H1 (cell line): Measurements from ENCODE around the gene AKR7A3. TPM values are rescaled to one million over a fixed set of nuclear protein-coding genes. Genes with fewer than 3 reads are reported as not detected.

ENCODE experiments used
- CTCF ChIA-PET: fragments of 300-600 bp; sonication (Branson Sonifier 250); formaldehyde crosslinking; loops from one replicate; lab custom pipeline; 2021; ENCODE audit not compliant: partially characterized antibody; lab: Charles Lee
- POLR2A ChIA-PET: fragments of 300-600 bp; sonication (Branson Sonifier 250); formaldehyde crosslinking; loops from one replicate; lab custom pipeline; 2021; ENCODE audit warnings: inconsistent platforms; ENCODE audit not compliant: partially characterized antibody; lab: Charles Lee
- DNase-seq, 2 experiments: peaks; one replicate each; pipeline versions ENCODE4 v3.0.0 to v3.0.0-alpha.2; 2010 to 2022; ENCODE audit warnings: low spot score in 2 of 2, low read depth in 1 of 2, mixed read lengths in 1 of 2
- FAIRE-seq: peaks from 2 replicates; lab custom pipeline; 2011; peaks lifted over from hg19 to GRCh38; lab: Jason Lieb, UNC
- H2AFZ ChIP-seq: 2 replicates; pipeline ENCODE4 v1.8.1; 2012; ENCODE audit warnings: low read length, inconsistent platforms
- H2AK5ac ChIP-seq: 2 replicates; pipeline ENCODE4 v1.6.1; 2013; ENCODE audit warnings: low read depth, low read length
- H2BK120ac ChIP-seq: replicated peaks from 2 replicates; pipeline ENCODE3; 2013; ENCODE audit warnings: low read depth, low read length, inconsistent platforms
- H2BK12ac ChIP-seq: 2 replicates; pipeline ENCODE4 v1.6.1; 2013; ENCODE audit warnings: low read depth, low read length
- H2BK15ac ChIP-seq: 2 replicates; pipeline ENCODE4 v1.6.1; 2013; ENCODE audit warnings: low read length
- H2BK20ac ChIP-seq: 2 replicates; pipeline ENCODE4 v1.6.1; 2013; ENCODE audit warnings: low read length
- H2BK5ac ChIP-seq: 2 replicates; pipeline ENCODE4 v1.6.1; 2013; ENCODE audit warnings: low read depth, low read length
- H3K14ac ChIP-seq: 2 replicates; pipeline ENCODE4 v1.6.1; 2013; ENCODE audit warnings: inconsistent platforms; ENCODE audit not compliant: insufficient read length
- H3K18ac ChIP-seq: 2 replicates; pipeline ENCODE4 v1.6.1; 2013; ENCODE audit warnings: low read length; ENCODE audit errors: extremely low read depth
- H3K23ac ChIP-seq: 2 replicates; pipeline ENCODE4 v1.6.1; 2013; ENCODE audit warnings: inconsistent platforms; ENCODE audit not compliant: insufficient read length
- H3K23me2 ChIP-seq: 2 replicates; pipeline ENCODE4 v1.6.1; 2013; ENCODE audit warnings: low read depth, low read length
- H3K27ac ChIP-seq: 2 replicates; pipeline ENCODE4 v1.6.1; 2011; ENCODE audit warnings: low read depth, low read length, inconsistent platforms
- H3K27me3 ChIP-seq, 4 experiments: replicated peaks in 1 of 4; 1 replicate in 1 of 4; 2 replicates in 3 of 4; pipeline versions ENCODE4 v1.6.1 to v1.8.1; 2011 to 2013; ENCODE audit warnings: low read length in 3 of 4, mild to moderate bottlenecking in 3 of 4, inconsistent platforms in 2 of 4, mixed read lengths in 2 of 4, moderate library complexity in 1 of 4; ENCODE audit not compliant: control insufficient read depth in 3 of 4, insufficient read depth in 3 of 4; ENCODE audit errors: extremely low read depth in 1 of 4
- H3K36me3 ChIP-seq, 4 experiments: 2 replicates each; pipeline versions ENCODE4 v1.6.1 to v1.8.1; 2011 to 2013; ENCODE audit warnings: mild to moderate bottlenecking in 4 of 4, low read length in 3 of 4, moderate library complexity in 2 of 4, control low read depth in 1 of 4, inconsistent platforms in 1 of 4; ENCODE audit not compliant: insufficient read depth in 4 of 4, control insufficient read depth in 2 of 4
- H3K4ac ChIP-seq: replicated peaks from 2 replicates; pipeline ENCODE3; 2013; ENCODE audit warnings: low read length, low read depth, mixed read lengths, inconsistent platforms; ENCODE audit not compliant: insufficient read length
- H3K4me1 ChIP-seq, 4 experiments: replicated peaks in 1 of 4; 1 replicate in 1 of 4; 2 replicates in 3 of 4; pipeline versions ENCODE4 v1.6.1 to v1.8.1; 2011 to 2013; ENCODE audit warnings: low read length in 3 of 4, inconsistent platforms in 2 of 4, mixed read lengths in 1 of 4; ENCODE audit not compliant: insufficient read depth in 4 of 4, control insufficient read depth in 3 of 4
- H3K4me2 ChIP-seq, 2 experiments: 2 replicates each; pipeline versions ENCODE4 v1.6.1 to v1.8.1; 2011 to 2013; ENCODE audit warnings: low read depth in 2 of 2, low read length in 2 of 2, control low read depth in 1 of 2, inconsistent platforms in 1 of 2, mild to moderate bottlenecking in 1 of 2; ENCODE audit not compliant: insufficient read depth in 1 of 2
- H3K4me3 ChIP-seq, 4 experiments: fragments of 200-600, 300-600 bp in 1 of 4; sonication (generic), shearing (Covaris generic), sonication (Bioruptor Twin) in 1 of 4; 2 replicates each; pipeline versions ENCODE4 v1.5.1 to v1.8.1; 2011 to 2016; ENCODE audit warnings: low read length in 4 of 4, low read depth in 3 of 4, control low read depth in 2 of 4, inconsistent platforms in 2 of 4, mild to moderate bottlenecking in 2 of 4, mixed read lengths in 1 of 4, moderate library complexity in 1 of 4; ENCODE audit not compliant: insufficient read depth in 2 of 4; ENCODE audit errors: extremely low read depth in 1 of 4
- H3K56ac ChIP-seq: replicated peaks from 2 replicates; pipeline ENCODE3; 2013; ENCODE audit warnings: low read depth, mild to moderate bottlenecking, mixed read lengths, low read length, inconsistent platforms; ENCODE audit not compliant: insufficient read length
- H3K79me1 ChIP-seq: 2 replicates; pipeline ENCODE4 v1.6.1; 2013; ENCODE audit warnings: low read depth, low read length, control low read depth
- H3K79me2 ChIP-seq, 2 experiments: 2 replicates each; pipeline versions ENCODE4 v1.6.1 to v1.8.1; 2012 to 2013; ENCODE audit warnings: low read length in 2 of 2, mild to moderate bottlenecking in 2 of 2, inconsistent platforms in 1 of 2; ENCODE audit not compliant: insufficient read depth in 2 of 2, control insufficient read depth in 1 of 2
- H3K9ac ChIP-seq, 4 experiments: replicated peaks in 1 of 4; 1 replicate in 1 of 4; 2 replicates in 3 of 4; pipeline versions ENCODE4 v1.6.1 to v1.8.1; 2011 to 2013; ENCODE audit warnings: low read depth in 3 of 4, low read length in 3 of 4, control low read depth in 2 of 4, mild to moderate bottlenecking in 2 of 4, moderate library complexity in 2 of 4, inconsistent platforms in 1 of 4; ENCODE audit errors: extremely low read depth in 1 of 4
- H3K9me3 ChIP-seq, 2 experiments: 2 replicates each; pipeline versions ENCODE4 v1.6.1 to v1.8.1; 2012 to 2013; ENCODE audit warnings: mild to moderate bottlenecking in 2 of 2, moderate library complexity in 2 of 2, control low read depth in 1 of 2, inconsistent platforms in 1 of 2, low read depth in 1 of 2, low read length in 1 of 2, mixed read lengths in 1 of 2; ENCODE audit not compliant: insufficient read depth in 2 of 2
- H4K20me1 ChIP-seq, 2 experiments: replicated peaks in 1 of 2; 2 replicates each; pipeline versions ENCODE3 to v1.8.1; 2011 to 2013; ENCODE audit warnings: inconsistent platforms in 2 of 2, low read length in 2 of 2, mild to moderate bottlenecking in 1 of 2; ENCODE audit not compliant: insufficient read depth in 2 of 2, control insufficient read depth in 1 of 2
- H4K5ac ChIP-seq: 2 replicates; pipeline ENCODE4 v1.6.1; 2013; ENCODE audit warnings: low read length, low read depth, mixed read lengths, inconsistent platforms; ENCODE audit not compliant: insufficient read length
- H4K8ac ChIP-seq: 2 replicates; pipeline ENCODE4 v1.8.0; 2013; ENCODE audit warnings: mild to moderate bottlenecking, moderate library complexity, low read length, inconsistent platforms; ENCODE audit not compliant: insufficient read depth; ENCODE audit errors: extremely low read depth
- H4K91ac ChIP-seq: replicated peaks from 2 replicates; pipeline ENCODE3; 2013; ENCODE audit warnings: low read length, mixed read lengths, inconsistent platforms; ENCODE audit not compliant: insufficient read length
- SIRT6 ChIP-seq: IDR thresholded peaks from one replicate; pipeline ENCODE4 v1.7.1; 2012; ENCODE audit warnings: low read length, inconsistent platforms
- TAF1 ChIP-seq: IDR thresholded peaks from 2 replicates; pipeline ENCODE4 v1.6.1; 2011; ENCODE audit warnings: mild to moderate bottlenecking, low read depth, low read length
- WGBS, 2 experiments: shearing (Covaris generic) in 1 of 2; methylation state at CpG; one replicate each; pipeline versions ENCODE4 v1.1.6 to v1.1.7; 2013 to 2015; ENCODE audit warnings: low lambda C conversion rate in 2 of 2, mixed read lengths in 2 of 2, inconsistent platforms in 1 of 2, low coverage in 1 of 2, missing lambda C conversion rate in 1 of 2; ENCODE audit not compliant: insufficient replicate concordance in 2 of 2, insufficient coverage in 1 of 2, insufficient read length in 1 of 2; ENCODE audit errors: extremely low coverage in 1 of 2, missing lambda C conversion rate in 1 of 2; 5-methylcytosine and 5-hydroxymethylcytosine counted together
- polyA plus RNA-seq, 7 experiments: library from polyadenylated mRNA; depleted of rRNA in 3 of 7; stranded (reverse) in 5 of 7; unstranded in 2 of 7; fragments of >200 nt in 5 of 7; fragments of 200-250 nt in 2 of 7; gene quantifications; 1 replicate in 5 of 7; 2 replicates in 1 of 7; 4 replicates in 1 of 7; pipeline versions ENCODE4 v1.2.1 to v1.2.3, GENCODE V29; 2011 to 2013; ENCODE audit warnings: missing spikeins in 2 of 7, mixed read lengths in 2 of 7
- total RNA-seq: library from RNA; stranded (reverse); fragmentation: NEBNext Ultra II Directional; extraction: Animal tissue kit (Norgen Biotek cat#: 25700); gene quantifications from 2 replicates; pipeline ENCODE4 v1.2.1, GENCODE V29; 2021

AKR7A3 gene
- total and polyA plus RNA-seq, 2 of the 8 experiments (the other 6 are each of a cell fraction or from before 2014, with no cell fraction given), result 0.62 to 0.65 TPM

GRCh38 chr1:19260211-19261138, 28.1 kb downstream of the AKR7A3 start:
- H3K27ac ChIP-seq, result no peak overlapping the region
- peaks cover 36 to 49% (median 48%) of the 10 kb centered on the region in 4 experiments for H3K36me3 ChIP-seq
- H4K20me1 ChIP-seq, result peaks cover 7 to 20% of the 10 kb centered on the region in 2 experiments
- no peak overlapping the region for H3K23ac ChIP-seq
- H3K14ac ChIP-seq, result no peak overlapping the region
- no peak overlapping the region for H2AFZ ChIP-seq
- no peak overlapping the region for H3K9ac ChIP-seq
- no peak overlapping the region for H3K4me3 ChIP-seq
- no peak for DNase-seq
- peaks cover 0 to 6% of the 10 kb centered on the region in 2 experiments; a peak in 2 of 4 replicates for H3K79me2 ChIP-seq
- WGBS, 2 experiments, result 84% methylated on average over 21 of the region's 21 CpGs; no CpG with 5 or more reads in 1 of the 2 experiments
- POLR2A ChIA-PET, result interaction anchor here (0.7 to 7.5 kb wide), 11 partner anchors 7 to 342 kb away, joined by 3 to 83 read pairs (median 5); partner anchors contain the start of genes AKR7A2, AKR7A3, EMC1 and MRTO4
- no peaks in the 10 kb centered on the region for H3K23me2 ChIP-seq
- no peak overlapping the region for H3K4ac ChIP-seq
- H2BK15ac ChIP-seq, result no peak overlapping the region
- no peak overlapping the region for H4K8ac ChIP-seq
- H3K56ac ChIP-seq, result no peak overlapping the region
- H4K5ac ChIP-seq, result no peak overlapping the region
- peaks cover 5% of the 10 kb centered on the region; the same call in 1 of the 2 replicates for H3K79me1 ChIP-seq
- H4K91ac ChIP-seq, result no peak overlapping the region
- TF ChIP-seq TAF1 (no peak), SIRT6 (no peak)
- TF ChIP-seq, all 59 proteins: peak for 0
- Histone ChIP-seq H2BK5ac (no peak overlapping the region), H3K27me3 (no peaks in the 10 kb centered on the region), H2AK5ac (no peak overlapping the region), H3K4me2 (no peak overlapping the region), H2BK12ac (no peak overlapping the region), H2BK120ac (no peak overlapping the region), H3K18ac (no peak overlapping the region), H3K9me3 (no peaks in the 10 kb centered on the region), H2BK20ac (no peak overlapping the region), H3K4me1 (no peaks in the 10 kb centered on the region)
- CTCF ChIA-PET, result interaction anchor here (0.6 to 1.6 kb wide), 3 partner anchors 9 to 79 kb away, joined by 3 read pairs; partner anchors contain the start of genes EMC1 and MRTO4
- no peak for FAIRE-seq
